ENCODE measurements around the gene VCL.

GRCh38 chr10:74058658-74059057 is 60.7 kb downstream of the VCL start:
- TF ChIP-seq CTCF (IDR thresholded peaks at IDR 0.05; ENCODE audit: insufficient read depth, low read length, poor library complexity, severe bottlenecking) (no peak), EZH2phosphoT487 (conservative IDR thresholded peaks at IDR 0.05; ENCODE audit: low read length) (no peak)
